Measurements from ENCODE around the gene FMNL1.

Gene FMNL1

DNA sequence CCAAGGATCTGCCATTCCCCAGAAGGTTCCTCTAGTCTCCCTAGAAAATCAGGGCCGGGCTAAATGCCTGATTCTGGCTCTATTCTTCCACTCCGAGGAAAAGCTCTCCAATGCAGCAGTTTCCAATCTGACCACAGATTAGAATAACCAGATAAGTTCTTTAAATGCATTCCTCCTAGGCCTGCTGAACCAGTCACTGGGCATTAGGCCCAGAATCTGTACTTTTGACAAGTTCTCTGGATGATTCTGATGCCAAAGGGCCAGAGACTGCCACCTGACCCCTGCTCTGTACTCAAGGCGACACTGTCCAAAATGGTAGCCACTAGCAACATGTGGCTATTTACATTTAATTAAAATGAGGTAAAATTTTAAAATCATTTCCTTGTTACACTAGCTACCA is 72.8 kb downstream of the FMNL1 start:
- Mint-ChIP-seq H3K27ac (no peak overlapping the region), H3K4me3 (no peak overlapping the region), H3K36me3 (peaks cover 10% of the 10 kb centered on the region), H3K4me1 (peaks cover 64% of the 10 kb centered on the region), H3K9me3 (no peaks in the 10 kb centered on the region), H3K27me3 (no peaks in the 10 kb centered on the region)
- DNase-seq (ENCODE audit: low spot score in 2 of 2) (no peak), ATAC-seq (ENCODE audit: low read depth) (no peak)

- DNase-seq (ENCODE audit: low spot score in 2 of 2) (peak in 1 of 2 donors; percentile 45), ATAC-seq (ENCODE audit: low read depth) (peak; percentile 93)
- H3K4me3 Mint-ChIP-seq = peak overlapping the region; percentile 54
- H3K27me3 Mint-ChIP-seq = no peaks in the 10 kb centered on the region
- peaks cover 6% of the 10 kb centered on the region for H3K36me3 Mint-ChIP-seq
- peak overlapping the region; percentile 78 for H3K27ac Mint-ChIP-seq
- peaks cover 62% of the 10 kb centered on the region for H3K4me1 Mint-ChIP-seq
- H3K9me3 Mint-ChIP-seq = no peaks in the 10 kb centered on the region
Measured at GRCh38 chr17:45296003-45296832, 74.5 kb downstream of the FMNL1 start.

GRCh38 chr17:45296833-45297124 is 75.1 kb downstream of the FMNL1 start:
- peak overlapping the region; percentile 78 for H3K27ac Mint-ChIP-seq
- peaks cover 6% of the 10 kb centered on the region for H3K36me3 Mint-ChIP-seq
- no peak for DNase-seq (ENCODE audit: low spot score in 2 of 2)
- no peak for ATAC-seq (ENCODE audit: low read depth)
- H3K9me3 Mint-ChIP-seq = no peaks in the 10 kb centered on the region
- H3K4me1 Mint-ChIP-seq = peaks cover 59% of the 10 kb centered on the region
- H3K4me3 Mint-ChIP-seq = peak overlapping the region; percentile 54
- no peaks in the 10 kb centered on the region for H3K27me3 Mint-ChIP-seq

Data from memory B cell (primary cell).